Measurements from ENCODE around the gene PRKCZ. TPM values are rescaled to one million over a fixed set of nuclear protein-coding genes. Genes with fewer than 3 reads are reported as not detected.

Gene PRKCZ
- total RNA-seq, 1 donor from 2014 or later, result 37.6 TPM

DNA sequence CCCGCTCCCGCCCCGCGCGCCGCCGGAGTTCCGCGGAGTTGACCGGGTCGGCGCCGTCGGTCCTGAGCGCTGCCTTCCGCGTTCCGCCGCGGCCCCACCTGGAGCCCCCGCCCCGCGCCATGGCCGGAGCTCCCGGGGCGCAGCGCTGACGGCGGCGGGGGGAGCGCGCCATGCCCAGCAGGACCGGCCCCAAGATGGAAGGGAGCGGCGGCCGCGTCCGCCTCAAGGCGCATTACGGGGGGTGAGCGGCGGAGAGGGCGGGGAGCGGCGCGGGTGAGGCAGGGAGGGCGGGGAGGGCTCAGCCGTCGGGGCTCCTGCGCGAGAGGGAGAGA lies 216 bp downstream of the PRKCZ start:
- H3K27me3 ChIP-seq (ENCODE audit: control insufficient read depth, insufficient read depth, low read length), result no peaks in the 10 kb centered on the region
- no peak for DNase-seq (ENCODE audit: low read depth)
- H3K36me3 ChIP-seq (ENCODE audit: control insufficient read depth, insufficient read depth, low read length), result no peaks in the 10 kb centered on the region
- peak overlapping the region; percentile 75 for H3K4me3 ChIP-seq (ENCODE audit: low read depth, low read length)
- TF ChIP-seq, protein P1, sequence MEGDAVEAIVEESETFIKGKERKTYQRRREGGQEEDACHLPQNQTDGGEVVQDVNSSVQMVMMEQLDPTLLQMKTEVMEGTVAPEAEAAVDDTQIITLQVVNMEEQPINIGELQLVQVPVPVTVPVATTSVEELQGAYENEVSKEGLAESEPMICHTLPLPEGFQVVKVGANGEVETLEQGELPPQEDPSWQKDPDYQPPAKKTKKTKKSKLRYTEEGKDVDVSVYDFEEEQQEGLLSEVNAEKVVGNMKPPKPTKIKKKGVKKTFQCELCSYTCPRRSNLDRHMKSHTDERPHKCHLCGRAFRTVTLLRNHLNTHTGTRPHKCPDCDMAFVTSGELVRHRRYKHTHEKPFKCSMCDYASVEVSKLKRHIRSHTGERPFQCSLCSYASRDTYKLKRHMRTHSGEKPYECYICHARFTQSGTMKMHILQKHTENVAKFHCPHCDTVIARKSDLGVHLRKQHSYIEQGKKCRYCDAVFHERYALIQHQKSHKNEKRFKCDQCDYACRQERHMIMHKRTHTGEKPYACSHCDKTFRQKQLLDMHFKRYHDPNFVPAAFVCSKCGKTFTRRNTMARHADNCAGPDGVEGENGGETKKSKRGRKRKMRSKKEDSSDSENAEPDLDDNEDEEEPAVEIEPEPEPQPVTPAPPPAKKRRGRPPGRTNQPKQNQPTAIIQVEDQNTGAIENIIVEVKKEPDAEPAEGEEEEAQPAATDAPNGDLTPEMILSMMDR (IDR thresholded peaks at IDR 0.05; ENCODE audit: insufficient read depth, low read length, poor library complexity, severe bottlenecking), result no peak

DNA sequence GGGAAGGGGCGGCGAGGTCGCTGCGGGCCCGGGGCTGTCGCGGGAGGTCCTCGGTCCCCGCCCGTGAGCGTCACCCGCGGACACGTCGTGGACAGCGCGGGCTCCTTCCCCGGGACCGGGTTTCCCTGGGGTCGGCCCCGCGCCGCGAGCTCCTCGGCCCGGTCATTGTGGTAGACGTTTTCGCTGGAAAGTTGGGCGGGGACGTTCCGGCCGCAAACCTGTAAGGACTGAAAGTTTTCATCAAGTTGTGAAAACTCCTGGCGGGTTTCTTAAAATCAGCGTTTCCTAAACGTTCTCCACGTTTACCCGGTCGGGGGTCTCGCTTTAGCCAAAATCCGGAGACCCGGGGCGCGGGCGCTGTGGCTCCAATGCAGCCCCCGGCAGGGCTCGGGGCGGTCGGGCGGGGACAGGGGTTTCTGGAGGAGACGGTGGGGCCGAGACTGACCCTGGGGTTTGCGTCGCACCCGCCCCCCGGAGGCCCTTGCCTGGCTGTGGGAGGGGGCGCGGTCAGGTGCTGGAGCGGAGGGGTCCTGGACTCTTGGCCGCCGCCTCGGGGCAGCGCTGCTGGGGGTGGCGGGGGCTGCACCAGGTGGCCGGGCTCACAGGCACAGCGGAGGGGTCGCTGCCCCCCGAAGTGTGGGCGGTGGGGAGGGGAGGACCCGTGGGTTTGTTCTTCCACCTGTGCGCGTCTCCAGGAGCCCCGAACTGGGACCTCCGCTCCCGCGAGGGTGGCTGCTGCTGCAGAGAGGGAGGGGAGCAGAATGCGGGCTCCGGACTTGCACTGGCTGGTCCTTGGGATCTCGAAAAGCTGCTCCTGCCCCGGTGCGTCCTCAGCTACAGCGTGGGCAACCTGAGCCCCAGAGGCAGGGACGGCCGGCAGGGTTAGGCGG lies 827 bp downstream of the PRKCZ start:
- Histone ChIP-seq H3K36me3 (ENCODE audit: control insufficient read depth, insufficient read depth, low read length) (no peaks in the 10 kb centered on the region), H3K4me3 (ENCODE audit: low read depth, low read length) (peak overlapping the region; percentile 75), H3K27me3 (ENCODE audit: control insufficient read depth, insufficient read depth, low read length) (no peaks in the 10 kb centered on the region)
- DNase-seq (ENCODE audit: low read depth), result no peak
- TF ChIP-seq, protein P1 (IDR thresholded peaks at IDR 0.05; ENCODE audit: insufficient read depth, low read length, poor library complexity, severe bottlenecking), result no peak

DNA sequence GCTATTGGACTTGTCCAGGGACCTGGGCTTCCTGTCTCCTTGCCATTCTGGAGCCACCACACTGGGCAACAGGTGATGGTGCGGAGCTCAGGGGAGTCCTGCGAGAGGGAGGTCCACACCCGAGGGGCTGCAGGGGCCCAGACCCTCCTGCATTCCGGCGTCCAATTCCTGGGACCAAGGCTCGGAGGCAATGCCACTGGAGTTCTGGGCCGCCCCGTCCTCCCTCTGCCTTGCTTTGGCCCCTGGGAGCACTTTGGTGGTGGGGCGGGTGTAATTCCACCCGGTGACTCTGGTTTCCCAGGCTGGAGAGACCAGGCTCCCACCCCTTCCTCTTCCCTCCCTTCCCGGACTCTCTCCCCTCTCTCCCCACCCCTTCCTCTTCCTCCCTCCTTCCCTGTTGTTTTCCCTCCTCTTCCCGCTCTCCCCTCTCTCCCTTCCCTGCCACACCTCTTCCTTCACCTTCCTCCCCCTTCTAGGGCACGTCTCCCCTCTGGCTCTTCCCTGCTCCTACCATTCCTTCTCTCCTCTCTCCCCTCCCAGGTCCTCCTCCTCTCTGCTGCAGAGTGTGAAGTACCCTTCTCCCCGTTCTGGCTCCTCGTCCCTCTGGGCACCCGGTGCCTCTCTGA lies 2.0 kb downstream of the PRKCZ start:
- no peaks in the 10 kb centered on the region for H3K36me3 ChIP-seq (ENCODE audit: control insufficient read depth, insufficient read depth, low read length)
- no peak overlapping the region for H3K4me3 ChIP-seq (ENCODE audit: low read depth, low read length)
- H3K27me3 ChIP-seq (ENCODE audit: control insufficient read depth, insufficient read depth, low read length), result no peaks in the 10 kb centered on the region
- no peak for DNase-seq (ENCODE audit: low read depth)
- TF ChIP-seq, protein P1 (IDR thresholded peaks at IDR 0.05; ENCODE audit: insufficient read depth, low read length, poor library complexity, severe bottlenecking), result no peak

DNA sequence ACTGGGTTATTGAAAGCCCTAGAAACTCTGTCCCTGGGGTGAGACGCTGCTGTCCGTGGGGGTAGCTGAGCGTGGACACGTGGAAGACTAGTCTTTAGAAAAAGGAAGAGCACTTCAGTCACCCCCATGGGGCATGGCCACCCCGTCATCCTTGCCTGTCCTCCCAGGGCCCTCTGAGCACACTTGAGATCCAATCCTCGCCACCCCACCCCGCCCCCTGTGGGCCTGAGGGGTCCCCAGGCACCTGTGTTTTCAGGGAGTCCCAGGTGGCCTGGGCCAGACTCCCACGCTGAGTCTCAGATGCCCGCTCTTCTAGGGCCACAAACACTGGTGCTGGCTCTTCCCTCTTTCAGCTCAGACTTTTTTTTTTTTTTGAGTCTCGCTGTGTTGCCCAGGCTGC lies 2.5 kb downstream of the PRKCZ start:
- DNase-seq (ENCODE audit: low read depth), result no peak
- TF ChIP-seq, protein P1 (IDR thresholded peaks at IDR 0.05; ENCODE audit: insufficient read depth, low read length, poor library complexity, severe bottlenecking), result no peak

DNA sequence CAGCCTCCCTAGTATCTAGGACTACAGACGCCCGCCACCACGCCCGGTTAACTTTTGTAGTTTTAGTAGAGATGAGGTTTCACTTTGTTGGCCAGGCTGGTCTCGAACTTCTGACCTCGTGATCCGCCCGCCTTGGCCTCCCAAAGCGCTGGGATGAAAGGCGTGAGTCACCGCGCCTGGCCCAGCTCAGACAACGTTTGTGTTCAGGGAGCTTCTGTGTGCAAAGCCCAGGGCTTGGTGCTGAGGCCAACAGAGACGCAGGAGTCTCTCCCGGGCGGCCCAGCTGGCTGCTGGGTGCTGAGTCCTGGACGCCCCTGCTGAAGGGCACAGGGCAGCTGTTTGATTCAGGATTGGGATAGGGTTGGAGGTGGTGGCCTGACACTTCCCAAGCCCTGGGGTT lies 3.0 kb downstream of the PRKCZ start:
- H3K27me3 ChIP-seq (ENCODE audit: control insufficient read depth, insufficient read depth, low read length), result no peaks in the 10 kb centered on the region
- no peak overlapping the region for H3K4me3 ChIP-seq (ENCODE audit: low read depth, low read length)
- no peaks in the 10 kb centered on the region for H3K36me3 ChIP-seq (ENCODE audit: control insufficient read depth, insufficient read depth, low read length)
- DNase-seq (ENCODE audit: low read depth), result no peak
- TF ChIP-seq, protein P1 (IDR thresholded peaks at IDR 0.05; ENCODE audit: insufficient read depth, low read length, poor library complexity, severe bottlenecking), result no peak

More for the DNA sequence above, 2.5 kb downstream of the PRKCZ start:
- Histone ChIP-seq H3K36me3 (ENCODE audit: control insufficient read depth, insufficient read depth, low read length) (no peaks in the 10 kb centered on the region), H3K27me3 (ENCODE audit: control insufficient read depth, insufficient read depth, low read length) (no peaks in the 10 kb centered on the region), H3K4me3 (ENCODE audit: low read depth, low read length) (no peak overlapping the region)
